Chondrocyte (in vitro differentiated cells): Measurements from ENCODE around the gene SMPD3. TPM values are rescaled to one million over a fixed set of nuclear protein-coding genes. Genes with fewer than 3 reads are reported as not detected.

Experiments used
- DNase-seq: peaks from one replicate; pipeline ENCODE4 v3.0.0; 2021; ENCODE audit warnings: mixed read lengths, low spot score
- H3K27ac Mint-ChIP-seq: one replicate; pipeline ENCODE4 v1.8.0; 2021; ENCODE audit warnings: mild to moderate bottlenecking, moderate library complexity, mixed read lengths; ENCODE audit not compliant: unreplicated experiment
- H3K27me3 Mint-ChIP-seq: 2 replicates; pipeline ENCODE4 v1.8.0; 2021; ENCODE audit warnings: low read depth, mixed read lengths
- H3K36me3 Mint-ChIP-seq: 2 replicates; pipeline ENCODE4 v1.8.0; 2021; ENCODE audit warnings: low read depth, mixed read lengths
- H3K4me1 Mint-ChIP-seq: 2 replicates; pipeline ENCODE4 v1.8.0; 2021; ENCODE audit warnings: low read depth, mild to moderate bottlenecking, mixed read lengths
- H3K4me3 Mint-ChIP-seq: one replicate; pipeline ENCODE4 v1.8.0; 2021; ENCODE audit warnings: mild to moderate bottlenecking, moderate library complexity, mixed read lengths; ENCODE audit not compliant: unreplicated experiment
- H3K9me3 Mint-ChIP-seq: 2 replicates; pipeline ENCODE4 v1.8.0; 2021; ENCODE audit warnings: low read depth, mixed read lengths
- total RNA-seq: library from RNA; stranded (reverse); gene quantifications from 3 replicates; pipeline ENCODE4 v1.2.1, GENCODE V29; 2021
- TF ChIP-seq, protein P1 (sequence below): fragments of 200-600 bp; sonication (generic); IDR thresholded peaks from 2 replicates; pipeline ENCODE4 v1.5.0; 2021; ENCODE audit warnings: antibody characterized with exemption, mild to moderate bottlenecking, moderate library complexity

Gene SMPD3
- total RNA-seq, 1 donor from 2014 or later: not detected

DNA sequence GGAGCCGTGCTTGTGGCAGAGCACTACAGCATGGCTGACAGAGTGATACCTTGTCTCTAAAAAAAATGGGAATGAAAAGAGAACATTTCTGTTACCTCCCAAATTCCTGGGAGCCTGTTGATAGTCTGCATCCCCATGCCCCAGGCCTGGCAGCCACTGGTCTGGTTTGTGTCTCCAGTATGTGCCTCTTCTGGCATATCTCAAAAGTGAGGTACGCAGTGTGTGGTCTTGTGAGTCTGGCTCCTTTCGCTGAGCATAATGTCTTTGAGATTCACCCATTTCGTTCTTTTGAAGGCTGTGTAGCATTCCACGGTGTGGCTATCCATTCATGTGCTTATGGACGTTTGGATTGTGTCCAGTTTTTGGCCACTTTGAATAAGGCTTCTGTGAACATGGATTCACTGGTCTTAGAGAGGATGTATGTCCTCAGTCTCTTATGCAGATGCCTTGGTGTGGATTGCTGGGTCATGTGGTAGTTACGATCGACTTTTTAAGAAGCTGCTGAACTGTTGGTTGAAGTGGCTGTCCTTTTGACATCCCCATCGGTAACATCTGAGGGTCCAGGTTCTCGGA lies 98.4 kb downstream of the SMPD3 start:
- no peaks in the 10 kb centered on the region for H3K4me1 Mint-ChIP-seq
- no peaks in the 10 kb centered on the region for H3K27me3 Mint-ChIP-seq
- H3K9me3 Mint-ChIP-seq: no peaks in the 10 kb centered on the region
- peak; percentile 25 for DNase-seq
- H3K36me3 Mint-ChIP-seq: peaks cover 38% of the 10 kb centered on the region
- no peak overlapping the region for H3K4me3 Mint-ChIP-seq
- TF ChIP-seq, protein P1, sequence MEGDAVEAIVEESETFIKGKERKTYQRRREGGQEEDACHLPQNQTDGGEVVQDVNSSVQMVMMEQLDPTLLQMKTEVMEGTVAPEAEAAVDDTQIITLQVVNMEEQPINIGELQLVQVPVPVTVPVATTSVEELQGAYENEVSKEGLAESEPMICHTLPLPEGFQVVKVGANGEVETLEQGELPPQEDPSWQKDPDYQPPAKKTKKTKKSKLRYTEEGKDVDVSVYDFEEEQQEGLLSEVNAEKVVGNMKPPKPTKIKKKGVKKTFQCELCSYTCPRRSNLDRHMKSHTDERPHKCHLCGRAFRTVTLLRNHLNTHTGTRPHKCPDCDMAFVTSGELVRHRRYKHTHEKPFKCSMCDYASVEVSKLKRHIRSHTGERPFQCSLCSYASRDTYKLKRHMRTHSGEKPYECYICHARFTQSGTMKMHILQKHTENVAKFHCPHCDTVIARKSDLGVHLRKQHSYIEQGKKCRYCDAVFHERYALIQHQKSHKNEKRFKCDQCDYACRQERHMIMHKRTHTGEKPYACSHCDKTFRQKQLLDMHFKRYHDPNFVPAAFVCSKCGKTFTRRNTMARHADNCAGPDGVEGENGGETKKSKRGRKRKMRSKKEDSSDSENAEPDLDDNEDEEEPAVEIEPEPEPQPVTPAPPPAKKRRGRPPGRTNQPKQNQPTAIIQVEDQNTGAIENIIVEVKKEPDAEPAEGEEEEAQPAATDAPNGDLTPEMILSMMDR: no peak
- no peak overlapping the region for H3K27ac Mint-ChIP-seq

- Mint-ChIP-seq H3K36me3 (peaks cover 36% of the 10 kb centered on the region), H3K27ac (no peak overlapping the region), H3K9me3 (no peaks in the 10 kb centered on the region), H3K4me3 (no peak overlapping the region), H3K4me1 (no peaks in the 10 kb centered on the region), H3K27me3 (no peaks in the 10 kb centered on the region)
- peak; percentile 62 for DNase-seq
- TF ChIP-seq, protein P1: no peak
Observed at GRCh38 chr16:68348639-68349445, 99.5 kb downstream of the SMPD3 start.

GRCh38 chr16:68347605-68348004 lies 100.7 kb downstream of the SMPD3 start:
- H3K36me3 Mint-ChIP-seq: peaks cover 38% of the 10 kb centered on the region
- no peaks in the 10 kb centered on the region for H3K9me3 Mint-ChIP-seq
- no peaks in the 10 kb centered on the region for H3K27me3 Mint-ChIP-seq
- no peaks in the 10 kb centered on the region for H3K4me1 Mint-ChIP-seq
- DNase-seq: no peak
- no peak overlapping the region for H3K4me3 Mint-ChIP-seq
- TF ChIP-seq, protein P1: no peak
- no peak overlapping the region for H3K27ac Mint-ChIP-seq

GRCh38 chr16:68346892-68347480 lies 101.3 kb downstream of the SMPD3 start:
- TF ChIP-seq, protein P1: no peak
- Mint-ChIP-seq H3K9me3 (no peaks in the 10 kb centered on the region), H3K4me3 (no peak overlapping the region), H3K36me3 (peaks cover 37% of the 10 kb centered on the region), H3K27me3 (no peaks in the 10 kb centered on the region), H3K4me1 (no peaks in the 10 kb centered on the region), H3K27ac (no peak overlapping the region)
- peak; percentile 81 for DNase-seq

GRCh38 chr16:68345958-68346635 lies 102.2 kb downstream of the SMPD3 start:
- Mint-ChIP-seq H3K4me3 (no peak overlapping the region), H3K9me3 (no peaks in the 10 kb centered on the region), H3K27me3 (no peaks in the 10 kb centered on the region), H3K36me3 (peaks cover 38% of the 10 kb centered on the region), H3K27ac (no peak overlapping the region), H3K4me1 (no peaks in the 10 kb centered on the region)
- DNase-seq: peak; percentile 67
- TF ChIP-seq, protein P1: no peak
